ENCODE data around the gene INSIG1. TPM values are rescaled to one million over a fixed set of nuclear protein-coding genes. Genes with fewer than 3 reads are reported as not detected.

The INSIG1 gene
- total RNA-seq, 1 experiment from 2014 or later, result 92.6 TPM

DNA sequence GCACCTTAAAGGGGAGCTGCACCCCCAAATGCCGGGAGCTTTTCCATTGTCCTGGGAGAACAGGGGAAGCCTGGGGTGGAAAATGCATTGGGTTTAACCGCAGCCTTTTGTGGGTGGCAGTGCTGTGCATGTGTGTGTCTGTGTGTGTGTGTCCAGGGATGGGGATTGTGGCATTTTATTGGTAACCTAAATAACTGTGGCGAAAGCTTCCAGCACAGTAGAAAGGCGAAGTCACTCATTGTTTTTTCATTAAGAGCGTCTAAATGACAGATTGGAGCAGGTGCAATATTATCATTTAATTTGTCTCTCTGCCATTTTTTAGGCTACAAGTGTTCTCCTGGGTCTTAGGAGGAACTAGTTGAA is 55.1 kb downstream of the INSIG1 start:
- H3K4me3 ChIP-seq (ENCODE audit: low read depth in 2 of 2, low read length in 2 of 2), result no peak overlapping the region
- no peak for TF ChIP-seq TCF7L2 (IDR thresholded peaks at IDR 0.05; ENCODE audit: low read depth, low read length)
- TF ChIP-seq REST (IDR thresholded peaks at IDR 0.05; ENCODE audit: insufficient read depth in 1 of 2, low read depth in 2 of 2, low read length in 1 of 2), result no peak
- TF ChIP-seq POLR2AphosphoS5 (IDR thresholded peaks at IDR 0.05; ENCODE audit: low read depth, low read length), result no peak
- TF ChIP-seq, protein P1, sequence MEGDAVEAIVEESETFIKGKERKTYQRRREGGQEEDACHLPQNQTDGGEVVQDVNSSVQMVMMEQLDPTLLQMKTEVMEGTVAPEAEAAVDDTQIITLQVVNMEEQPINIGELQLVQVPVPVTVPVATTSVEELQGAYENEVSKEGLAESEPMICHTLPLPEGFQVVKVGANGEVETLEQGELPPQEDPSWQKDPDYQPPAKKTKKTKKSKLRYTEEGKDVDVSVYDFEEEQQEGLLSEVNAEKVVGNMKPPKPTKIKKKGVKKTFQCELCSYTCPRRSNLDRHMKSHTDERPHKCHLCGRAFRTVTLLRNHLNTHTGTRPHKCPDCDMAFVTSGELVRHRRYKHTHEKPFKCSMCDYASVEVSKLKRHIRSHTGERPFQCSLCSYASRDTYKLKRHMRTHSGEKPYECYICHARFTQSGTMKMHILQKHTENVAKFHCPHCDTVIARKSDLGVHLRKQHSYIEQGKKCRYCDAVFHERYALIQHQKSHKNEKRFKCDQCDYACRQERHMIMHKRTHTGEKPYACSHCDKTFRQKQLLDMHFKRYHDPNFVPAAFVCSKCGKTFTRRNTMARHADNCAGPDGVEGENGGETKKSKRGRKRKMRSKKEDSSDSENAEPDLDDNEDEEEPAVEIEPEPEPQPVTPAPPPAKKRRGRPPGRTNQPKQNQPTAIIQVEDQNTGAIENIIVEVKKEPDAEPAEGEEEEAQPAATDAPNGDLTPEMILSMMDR (IDR thresholded peaks at IDR 0.05), result no peak
- no peak for TF ChIP-seq SIN3A (IDR thresholded peaks at IDR 0.05; ENCODE audit: borderline replicate concordance, insufficient read depth, low read depth, low read length)
- no peak for ATAC-seq
- no peak overlapping the region for H3K27ac ChIP-seq (ENCODE audit: low read length)
- intact Hi-C loops (cut with micrococcal nuclease; ENCODE audit: unreplicated experiment), result no loop called here
- in situ Hi-C loops (cut with HindIII; ENCODE audit: low pct_unique_long_range_greater_than_20kb, low sequenced_read_pairs), result no loop called here
- H3K4me1 ChIP-seq (ENCODE audit: control insufficient read depth, insufficient read depth, low read length), result no peaks in the 10 kb centered on the region
- no peak for DNase-seq (ENCODE audit: low read depth, low spot score)
- H3K36me3 ChIP-seq (ENCODE audit: control insufficient read depth, insufficient read depth, low read length), result no peaks in the 10 kb centered on the region
- BruUV-seq (replicated peaks), result no TSS peak
- H3K9me3 ChIP-seq (ENCODE audit: control insufficient read depth, insufficient read depth, low read depth, low read length), result no peaks in the 10 kb centered on the region
- ChIA-PET POLR2A (no interaction called here), CTCF (no interaction called here)
- H3K27me3 ChIP-seq (ENCODE audit: control insufficient read depth, insufficient read depth, low read length), result no peaks in the 10 kb centered on the region

DNA sequence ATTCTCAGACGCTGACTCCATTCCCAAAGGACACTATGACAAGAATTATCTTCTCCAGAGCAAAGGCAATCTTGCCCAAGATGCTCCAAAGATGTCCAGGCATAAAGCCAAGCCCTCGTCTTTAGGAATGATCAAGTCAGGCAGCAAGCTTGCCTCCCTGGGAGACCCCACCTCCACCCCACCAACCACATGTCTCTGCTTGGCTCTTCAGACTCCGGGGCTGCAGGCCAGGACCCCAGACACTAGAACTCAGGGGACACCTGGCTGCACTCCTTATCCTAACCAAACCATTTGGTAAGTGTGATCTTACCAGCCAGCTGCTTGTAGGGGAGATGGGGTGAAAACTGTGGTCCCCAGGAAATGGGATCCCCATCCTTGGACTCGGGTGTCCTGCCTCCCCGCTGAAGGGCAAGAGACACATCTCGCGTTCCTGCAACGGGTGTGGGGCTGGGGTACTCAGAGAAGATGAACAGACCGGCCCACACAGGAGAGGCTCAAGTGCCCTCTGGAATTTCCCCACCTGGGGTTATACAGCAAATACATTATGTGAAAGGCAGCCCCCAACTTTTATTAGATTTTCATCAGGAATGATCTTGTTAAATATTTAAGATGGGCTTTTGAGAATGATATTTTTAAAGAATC is 55.7 kb downstream of the INSIG1 start:
- H3K4me1 ChIP-seq (ENCODE audit: control insufficient read depth, insufficient read depth, low read length), result no peaks in the 10 kb centered on the region
- H3K36me3 ChIP-seq (ENCODE audit: control insufficient read depth, insufficient read depth, low read length), result no peaks in the 10 kb centered on the region
- POLR2A ChIA-PET, result no interaction called here
- intact Hi-C loops (cut with micrococcal nuclease; ENCODE audit: unreplicated experiment) (no loop called here), in situ Hi-C loops (cut with HindIII; ENCODE audit: low pct_unique_long_range_greater_than_20kb, low sequenced_read_pairs) (no loop called here)
- H3K9me3 ChIP-seq (ENCODE audit: control insufficient read depth, insufficient read depth, low read depth, low read length), result no peaks in the 10 kb centered on the region
- CTCF ChIA-PET, result no interaction called here
- H3K27me3 ChIP-seq (ENCODE audit: control insufficient read depth, insufficient read depth, low read length), result no peaks in the 10 kb centered on the region
- no peak overlapping the region for H3K4me3 ChIP-seq (ENCODE audit: low read depth in 2 of 2, low read length in 2 of 2)
- TF ChIP-seq, protein P1 (IDR thresholded peaks at IDR 0.05), result no peak
- TF ChIP-seq POLR2AphosphoS5 (IDR thresholded peaks at IDR 0.05; ENCODE audit: low read depth, low read length) (no peak), TCF7L2 (IDR thresholded peaks at IDR 0.05; ENCODE audit: low read depth, low read length) (no peak), SIN3A (IDR thresholded peaks at IDR 0.05; ENCODE audit: borderline replicate concordance, insufficient read depth, low read depth, low read length) (no peak), REST (IDR thresholded peaks at IDR 0.05; ENCODE audit: insufficient read depth in 1 of 2, low read depth in 2 of 2, low read length in 1 of 2) (no peak)
- DNase-seq (ENCODE audit: low read depth, low spot score) (no peak), ATAC-seq (no peak)
- H3K27ac ChIP-seq (ENCODE audit: low read length), result no peak overlapping the region
- BruUV-seq (replicated peaks), result no TSS peak
